Measurements from ENCODE around the gene PITPNC1. TPM values are rescaled to one million over a fixed set of nuclear protein-coding genes. Genes with fewer than 3 reads are reported as not detected.

Gene PITPNC1
- total RNA-seq, 1 experiment from 2014 or later = 23.1 TPM

DNA sequence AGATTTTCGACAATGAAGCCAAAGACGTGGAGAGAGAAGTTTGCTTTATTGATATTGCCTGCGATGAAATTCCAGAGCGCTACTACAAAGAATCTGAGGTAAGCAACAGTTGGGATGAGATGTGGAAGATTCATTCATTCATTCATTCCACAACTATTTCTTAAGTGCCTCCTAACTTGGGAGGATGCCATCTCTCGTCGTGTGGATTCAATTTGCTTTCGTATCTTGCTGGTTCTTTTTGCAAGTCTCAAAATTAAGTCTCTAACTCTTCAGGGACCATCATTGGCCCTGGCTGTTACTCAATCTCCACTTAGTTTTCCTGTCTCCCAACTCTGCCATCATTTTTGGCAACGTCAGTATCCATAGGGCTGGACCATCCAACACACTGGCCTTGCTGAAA, 255.1 kb downstream of the PITPNC1 start:
- Histone ChIP-seq H3K27me3 (ENCODE audit: low read length) (no peaks in the 10 kb centered on the region), H3K27ac (ENCODE audit: low read length) (no peak overlapping the region), H3K4me3 (ENCODE audit: low read length) (no peak overlapping the region), H3K4me1 (ENCODE audit: insufficient read depth, low read length) (peaks cover 6% of the 10 kb centered on the region), H3K36me3 (ENCODE audit: low read depth, low read length) (no peaks in the 10 kb centered on the region), H3K9ac (ENCODE audit: low read length) (no peak overlapping the region), H3K9me2 (replicated peaks; ENCODE audit: low read length) (no peaks in the 10 kb centered on the region), H4K20me1 (ENCODE audit: low read length) (no peaks in the 10 kb centered on the region), H3K9me3 (ENCODE audit: low read length) (no peaks in the 10 kb centered on the region), H2AFZ (ENCODE audit: low read length) (no peak overlapping the region), H3K79me2 (ENCODE audit: low read length) (no peaks in the 10 kb centered on the region), H3F3A (ENCODE audit: low read length, unreplicated experiment) (no peaks in the 10 kb centered on the region), H3K4me2 (ENCODE audit: low read length) (no peak overlapping the region)
- no peak for DNase-seq
- CTCF ChIA-PET = interaction anchor here (0.5 kb wide), 1 partner anchor 13 kb away, joined by 7 read pairs; no protein-coding TSS in a partner anchor
- no peak for ATAC-seq
- POLR2A ChIA-PET (ENCODE audit: unreplicated experiment) = no interaction called here
- no TSS peak for BruUV-seq (replicated peaks)
- intact Hi-C loops (cut with micrococcal nuclease) = no loop called here
- no peak for TF ChIP-seq EZH2phosphoT487 (IDR thresholded peaks at IDR 0.05; ENCODE audit: borderline replicate concordance, low read length)
- TF ChIP-seq EZH2 (IDR thresholded peaks at IDR 0.05; ENCODE audit: low read length, unreplicated experiment) = no peak
- TF ChIP-seq, protein P1, sequence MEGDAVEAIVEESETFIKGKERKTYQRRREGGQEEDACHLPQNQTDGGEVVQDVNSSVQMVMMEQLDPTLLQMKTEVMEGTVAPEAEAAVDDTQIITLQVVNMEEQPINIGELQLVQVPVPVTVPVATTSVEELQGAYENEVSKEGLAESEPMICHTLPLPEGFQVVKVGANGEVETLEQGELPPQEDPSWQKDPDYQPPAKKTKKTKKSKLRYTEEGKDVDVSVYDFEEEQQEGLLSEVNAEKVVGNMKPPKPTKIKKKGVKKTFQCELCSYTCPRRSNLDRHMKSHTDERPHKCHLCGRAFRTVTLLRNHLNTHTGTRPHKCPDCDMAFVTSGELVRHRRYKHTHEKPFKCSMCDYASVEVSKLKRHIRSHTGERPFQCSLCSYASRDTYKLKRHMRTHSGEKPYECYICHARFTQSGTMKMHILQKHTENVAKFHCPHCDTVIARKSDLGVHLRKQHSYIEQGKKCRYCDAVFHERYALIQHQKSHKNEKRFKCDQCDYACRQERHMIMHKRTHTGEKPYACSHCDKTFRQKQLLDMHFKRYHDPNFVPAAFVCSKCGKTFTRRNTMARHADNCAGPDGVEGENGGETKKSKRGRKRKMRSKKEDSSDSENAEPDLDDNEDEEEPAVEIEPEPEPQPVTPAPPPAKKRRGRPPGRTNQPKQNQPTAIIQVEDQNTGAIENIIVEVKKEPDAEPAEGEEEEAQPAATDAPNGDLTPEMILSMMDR (conservative IDR thresholded peaks at IDR 0.05; ENCODE audit: low read depth, low read length) = no peak

DNA sequence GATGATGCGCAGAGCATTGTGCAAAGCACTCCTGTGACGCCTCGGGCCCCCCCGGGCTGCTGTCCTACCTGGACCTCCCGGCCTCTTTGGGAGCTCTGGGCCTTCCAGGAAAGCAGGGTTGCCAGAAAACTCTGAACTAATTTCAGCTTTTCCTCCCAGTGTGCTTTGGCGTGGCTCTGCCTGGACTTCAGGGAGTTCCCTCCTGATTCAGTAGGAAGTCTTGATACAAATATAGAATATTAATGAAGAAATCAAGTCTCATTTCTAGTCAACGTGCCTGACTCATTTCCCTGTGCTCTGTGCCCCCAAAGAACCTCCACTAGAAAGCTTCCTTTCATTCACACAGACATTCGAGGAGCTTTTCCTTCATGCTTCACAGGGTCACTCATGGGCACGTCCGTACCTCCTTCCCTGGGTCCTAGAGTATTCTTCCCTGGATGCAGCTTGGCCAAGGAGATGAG, 256.7 kb downstream of the PITPNC1 start:
- no peaks in the 10 kb centered on the region for H3K79me2 ChIP-seq (ENCODE audit: low read length)
- H3K9me2 ChIP-seq (replicated peaks; ENCODE audit: low read length) = no peaks in the 10 kb centered on the region
- H3F3A ChIP-seq (ENCODE audit: low read length, unreplicated experiment) = no peaks in the 10 kb centered on the region
- DNase-seq = no peak
- peaks cover 20% of the 10 kb centered on the region for H3K4me1 ChIP-seq (ENCODE audit: insufficient read depth, low read length)
- no peaks in the 10 kb centered on the region for H4K20me1 ChIP-seq (ENCODE audit: low read length)
- H2AFZ ChIP-seq (ENCODE audit: low read length) = no peak overlapping the region
- H3K4me2 ChIP-seq (ENCODE audit: low read length) = no peak overlapping the region
- ChIA-PET CTCF (no interaction called here), POLR2A (ENCODE audit: unreplicated experiment) (no interaction called here)
- H3K27me3 ChIP-seq (ENCODE audit: low read length) = no peaks in the 10 kb centered on the region
- no peaks in the 10 kb centered on the region for H3K9me3 ChIP-seq (ENCODE audit: low read length)
- intact Hi-C loops (cut with micrococcal nuclease) = no loop called here
- H3K36me3 ChIP-seq (ENCODE audit: low read depth, low read length) = no peaks in the 10 kb centered on the region
- no TSS peak for BruUV-seq (replicated peaks)
- no peak overlapping the region for H3K27ac ChIP-seq (ENCODE audit: low read length)
- no peak for TF ChIP-seq EZH2phosphoT487 (IDR thresholded peaks at IDR 0.05; ENCODE audit: borderline replicate concordance, low read length)
- no peak for TF ChIP-seq EZH2 (IDR thresholded peaks at IDR 0.05; ENCODE audit: low read length, unreplicated experiment)
- TF ChIP-seq, protein P1 (conservative IDR thresholded peaks at IDR 0.05; ENCODE audit: low read depth, low read length) = no peak
- no peak overlapping the region for H3K4me3 ChIP-seq (ENCODE audit: low read length)
- H3K9ac ChIP-seq (ENCODE audit: low read length) = no peak overlapping the region
- no peak for ATAC-seq

DNA sequence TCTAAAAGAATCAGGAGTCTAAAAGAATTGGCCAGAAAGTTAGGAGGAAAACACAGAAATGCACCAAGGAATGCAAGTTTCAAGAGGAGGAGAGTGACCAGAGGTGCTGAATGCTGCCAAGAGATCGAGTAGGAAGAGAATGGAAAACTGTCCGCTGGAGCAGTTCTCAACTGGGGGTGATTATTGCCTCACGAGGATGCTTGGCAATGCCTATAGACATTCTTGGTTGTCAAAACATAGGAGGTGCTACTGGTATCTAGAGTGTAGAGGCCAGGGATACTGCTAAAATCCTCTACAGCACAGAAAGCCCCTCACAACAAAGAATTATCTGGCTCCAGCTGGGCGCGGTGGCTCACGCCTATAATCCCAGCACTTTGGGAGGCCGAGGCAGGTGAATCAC, 258.6 kb downstream of the PITPNC1 start:
- ChIA-PET POLR2A (ENCODE audit: unreplicated experiment) (no interaction called here), CTCF (no interaction called here)
- no peak overlapping the region for H2AFZ ChIP-seq (ENCODE audit: low read length)
- no peaks in the 10 kb centered on the region for H4K20me1 ChIP-seq (ENCODE audit: low read length)
- BruUV-seq (replicated peaks) = no TSS peak
- intact Hi-C loops (cut with micrococcal nuclease) = no loop called here
- ATAC-seq (no peak), DNase-seq (no peak)
- H3K9ac ChIP-seq (ENCODE audit: low read length) = no peak overlapping the region
- peaks cover 31% of the 10 kb centered on the region for H3K4me1 ChIP-seq (ENCODE audit: insufficient read depth, low read length)
- no peaks in the 10 kb centered on the region for H3K9me3 ChIP-seq (ENCODE audit: low read length)
- H3K9me2 ChIP-seq (replicated peaks; ENCODE audit: low read length) = no peaks in the 10 kb centered on the region
- no peak overlapping the region for H3K27ac ChIP-seq (ENCODE audit: low read length)
- no peaks in the 10 kb centered on the region for H3K79me2 ChIP-seq (ENCODE audit: low read length)
- TF ChIP-seq, protein P1 (conservative IDR thresholded peaks at IDR 0.05; ENCODE audit: low read depth, low read length) = no peak
- TF ChIP-seq EZH2 (IDR thresholded peaks at IDR 0.05; ENCODE audit: low read length, unreplicated experiment) (no peak), EZH2phosphoT487 (IDR thresholded peaks at IDR 0.05; ENCODE audit: borderline replicate concordance, low read length) (no peak)
- no peaks in the 10 kb centered on the region for H3K36me3 ChIP-seq (ENCODE audit: low read depth, low read length)
- no peaks in the 10 kb centered on the region for H3F3A ChIP-seq (ENCODE audit: low read length, unreplicated experiment)
- H3K4me3 ChIP-seq (ENCODE audit: low read length) = no peak overlapping the region
- H3K27me3 ChIP-seq (ENCODE audit: low read length) = no peaks in the 10 kb centered on the region
- H3K4me2 ChIP-seq (ENCODE audit: low read length) = no peak overlapping the region

Data from PC-3 (cell line).